AG04449 (cell line): ENCODE results near the gene PGPEP1.
"Not testable (repeated sequence)": the region's sequence is repeated elsewhere in the genome, so short reads cannot be mapped to it uniquely, and the experiment has no call there.

ENCODE experiments used
- CTCF ChIA-PET: fragments of 350-600 bp; formaldehyde crosslinking; extraction: SDS; loops from one replicate; lab custom pipeline; 2021; ENCODE audit warnings: antibody characterized with exemption; lab: Yijun Ruan, JAX
- POLR2A ChIA-PET: fragments of 400-600, 350-600 bp; formaldehyde crosslinking; extraction: SDS; loops from one replicate; lab custom pipeline; 2020; ENCODE audit warnings: antibody characterized with exemption, inconsistent platforms; lab: Yijun Ruan, JAX
- DNase-seq: peaks from one replicate; pipeline ENCODE4 v3.0.0-alpha.2; 2010; ENCODE audit warnings: low read depth, low spot score
- H3K4me3 ChIP-seq: 2 replicates; pipeline ENCODE4 v1.5.1; 2011; ENCODE audit warnings: low read depth, mild to moderate bottlenecking, control low read depth, low read length
- TF ChIP-seq, protein P1 (sequence below): IDR thresholded peaks from one replicate; pipeline ENCODE4 v1.5.1; 2011; ENCODE audit warnings: mild to moderate bottlenecking, moderate library complexity, low read length, control low read depth, inconsistent platforms; ENCODE audit not compliant: insufficient read depth; ENCODE audit errors: missing control alignments

The PGPEP1 gene

DNA sequence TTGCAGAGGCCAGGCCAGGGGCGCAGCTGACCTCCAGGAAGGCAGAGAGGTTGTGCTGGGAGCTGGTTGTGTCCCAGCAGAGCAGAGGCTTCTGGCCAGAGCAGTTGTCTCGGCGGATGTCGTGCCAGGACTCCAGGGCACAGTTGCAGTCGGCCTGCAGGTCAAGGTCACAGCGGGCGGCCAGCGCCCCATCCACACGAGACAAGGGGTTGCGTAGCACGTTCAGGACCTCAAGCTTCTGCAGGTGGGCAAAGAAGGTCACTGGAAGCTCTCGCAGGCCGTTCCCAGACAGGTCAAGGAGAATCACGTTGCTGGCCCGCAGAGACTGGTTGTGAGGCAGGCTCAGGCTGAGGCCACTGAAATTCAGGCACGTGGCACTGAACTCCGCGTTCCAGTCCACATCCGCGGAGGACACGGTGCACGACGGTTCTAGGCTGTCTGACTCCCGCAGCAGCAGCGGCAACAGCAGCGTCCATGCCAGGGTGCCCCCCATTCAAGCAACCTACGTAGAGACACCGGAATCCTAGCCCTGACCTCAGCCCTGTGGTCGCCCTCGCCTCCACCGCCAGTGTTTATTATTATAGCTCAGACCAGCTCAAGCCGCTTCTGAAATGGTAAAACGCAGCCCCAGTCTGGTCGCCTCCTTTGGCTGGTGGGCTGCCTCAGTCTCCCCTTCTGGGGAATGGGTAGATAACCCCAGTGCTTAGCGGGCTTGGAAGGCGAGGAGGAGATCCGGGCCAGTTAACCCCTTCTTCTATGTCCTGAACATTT is 56.3 kb downstream of the PGPEP1 start:
- no peak for DNase-seq
- ChIA-PET CTCF (interaction anchor here (0.6 to 1.8 kb wide), 4 partner anchors 9 to 117 kb away, joined by 3 to 13 read pairs (median 5); no protein-coding TSS in a partner anchor), POLR2A (no interaction called here)
- TF ChIP-seq, protein P1, sequence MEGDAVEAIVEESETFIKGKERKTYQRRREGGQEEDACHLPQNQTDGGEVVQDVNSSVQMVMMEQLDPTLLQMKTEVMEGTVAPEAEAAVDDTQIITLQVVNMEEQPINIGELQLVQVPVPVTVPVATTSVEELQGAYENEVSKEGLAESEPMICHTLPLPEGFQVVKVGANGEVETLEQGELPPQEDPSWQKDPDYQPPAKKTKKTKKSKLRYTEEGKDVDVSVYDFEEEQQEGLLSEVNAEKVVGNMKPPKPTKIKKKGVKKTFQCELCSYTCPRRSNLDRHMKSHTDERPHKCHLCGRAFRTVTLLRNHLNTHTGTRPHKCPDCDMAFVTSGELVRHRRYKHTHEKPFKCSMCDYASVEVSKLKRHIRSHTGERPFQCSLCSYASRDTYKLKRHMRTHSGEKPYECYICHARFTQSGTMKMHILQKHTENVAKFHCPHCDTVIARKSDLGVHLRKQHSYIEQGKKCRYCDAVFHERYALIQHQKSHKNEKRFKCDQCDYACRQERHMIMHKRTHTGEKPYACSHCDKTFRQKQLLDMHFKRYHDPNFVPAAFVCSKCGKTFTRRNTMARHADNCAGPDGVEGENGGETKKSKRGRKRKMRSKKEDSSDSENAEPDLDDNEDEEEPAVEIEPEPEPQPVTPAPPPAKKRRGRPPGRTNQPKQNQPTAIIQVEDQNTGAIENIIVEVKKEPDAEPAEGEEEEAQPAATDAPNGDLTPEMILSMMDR, result no peak
- no peak overlapping the region for H3K4me3 ChIP-seq

DNA sequence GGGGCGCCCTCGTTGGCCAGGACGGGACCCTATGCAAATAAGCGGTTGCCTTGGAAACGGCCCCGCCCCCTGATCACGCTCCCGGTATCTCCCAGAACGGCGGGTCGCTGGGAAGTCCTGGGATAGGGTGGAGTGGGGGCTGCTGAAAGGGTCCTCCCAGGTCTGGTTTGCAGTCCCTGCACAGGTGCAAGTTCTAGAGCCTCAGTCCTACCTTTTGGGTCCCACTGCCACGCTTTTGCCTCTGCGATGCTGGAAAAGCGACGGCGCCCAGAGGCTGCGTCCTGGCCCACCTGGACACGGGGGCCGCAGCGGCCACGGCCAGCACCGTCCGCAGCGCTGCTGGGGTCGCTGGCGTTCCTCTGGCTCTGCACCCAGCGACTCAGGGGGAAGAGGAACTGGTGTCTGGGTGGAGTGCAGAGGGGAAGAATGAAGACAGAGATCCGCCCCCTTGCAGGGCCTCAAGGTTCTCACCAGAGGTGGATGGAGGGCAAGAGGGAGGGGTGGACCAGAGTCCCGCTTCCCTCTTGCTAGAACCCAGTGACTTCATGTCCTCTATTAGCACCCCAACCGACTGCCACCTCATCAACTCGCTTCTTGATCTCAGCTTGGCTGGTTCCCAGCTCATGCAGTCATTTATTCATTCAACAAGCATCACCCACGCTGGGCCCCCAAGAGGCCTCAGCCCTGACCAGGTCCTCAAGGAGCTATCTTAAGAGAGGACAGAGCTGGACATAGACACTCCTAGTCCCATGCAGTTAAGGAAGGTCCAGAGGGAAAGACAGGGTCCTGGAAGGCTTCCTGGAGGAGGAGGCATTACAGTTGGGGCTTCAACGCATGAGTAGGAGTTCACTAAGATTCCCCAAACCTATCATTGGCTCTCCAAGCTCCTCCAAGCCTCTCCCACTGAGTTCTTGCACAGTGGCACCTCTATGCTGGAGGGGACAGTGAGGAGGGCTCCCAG is 57.1 kb downstream of the PGPEP1 start, which contains the start of gene LRRC25:
Gene LRRC25, minus strand, starts transcription at position 381 of the 961 bp plus-strand sequence. CDS start 659 bp downstream, outside the sequence.
- ChIA-PET POLR2A (interaction anchor here (0.5 kb wide), 1 partner anchor 26 kb away, joined by 3 read pairs; no protein-coding TSS in a partner anchor), CTCF (interaction anchor here (1.0 to 5.7 kb wide), 5 partner anchors 7 to 48 kb away, joined by 3 to 71 read pairs (median 6); no protein-coding TSS in a partner anchor)
- DNase-seq, result no peak
- no peak within 1 kb of the TSS for H3K4me3 ChIP-seq
- TF ChIP-seq, protein P1, result no peak

DNA sequence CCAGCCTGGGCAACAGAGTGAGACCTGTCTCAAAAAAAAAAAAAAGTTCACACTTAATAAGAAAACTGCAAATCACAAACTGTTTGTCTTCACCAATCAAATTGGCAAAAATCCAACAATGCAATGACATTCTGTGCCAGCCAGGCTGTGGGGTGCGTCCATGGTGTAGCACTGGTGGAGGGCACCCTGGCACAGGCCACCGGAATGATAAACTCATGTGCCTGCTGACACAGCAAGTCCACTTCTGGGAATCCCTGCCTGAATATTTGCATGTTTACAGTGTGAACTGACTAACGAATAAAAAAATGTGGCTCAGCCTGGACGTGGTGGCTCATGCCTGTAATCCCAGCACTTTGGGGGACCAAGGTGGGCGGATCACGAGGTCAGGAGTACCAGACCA is 58.6 kb downstream of the PGPEP1 start:
- TF ChIP-seq, protein P1, result no peak
- DNase-seq, result no peak
- H3K4me3 ChIP-seq, result no peak overlapping the region
- POLR2A ChIA-PET, result no interaction called here
- CTCF ChIA-PET, result interaction anchor here (0.8 to 5.7 kb wide), 4 partner anchors 9 to 414 kb away, joined by 3 to 71 read pairs (median 28); no protein-coding TSS in a partner anchor

DNA sequence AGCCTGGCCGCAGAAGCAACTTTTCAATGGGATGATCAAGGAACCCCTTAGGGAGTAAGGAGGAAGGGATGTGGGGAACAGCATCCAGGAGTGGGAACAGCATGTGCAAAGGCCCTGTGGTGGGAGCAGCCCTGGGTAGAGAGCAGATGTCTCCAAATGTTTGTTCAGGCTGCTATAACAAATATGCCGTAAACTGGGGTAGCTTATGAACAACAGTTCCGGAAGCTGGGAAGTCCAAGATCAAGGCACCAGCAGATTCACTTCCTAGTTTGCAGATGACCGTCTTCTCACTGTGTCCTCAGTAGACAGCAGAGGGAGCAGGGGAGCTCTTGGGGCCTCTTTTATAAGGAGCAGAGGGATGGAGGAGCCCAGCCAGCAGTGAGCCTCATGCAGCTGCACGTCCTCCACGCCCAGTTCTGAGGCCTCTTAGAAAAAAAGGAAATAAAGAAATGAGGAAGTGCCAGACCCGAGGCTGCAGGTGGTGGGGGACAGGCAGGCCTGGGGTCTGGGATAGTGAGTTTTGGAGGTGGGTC is 61.2 kb downstream of the PGPEP1 start:
- TF ChIP-seq, protein P1, result peak; percentile 54
- no peak overlapping the region for H3K4me3 ChIP-seq
- no peak for DNase-seq
- ChIA-PET POLR2A (interaction anchor here (0.8 kb wide), 1 partner anchor 120 kb away, joined by 4 read pairs; the partner anchor contains the start of gene JUND), CTCF (interaction anchor here (1.0 to 5.7 kb wide), 11 partner anchors 10 to 147 kb away, joined by 3 to 71 read pairs (median 4); partner anchors contain the start of genes GDF15 and SSBP4)

DNA sequence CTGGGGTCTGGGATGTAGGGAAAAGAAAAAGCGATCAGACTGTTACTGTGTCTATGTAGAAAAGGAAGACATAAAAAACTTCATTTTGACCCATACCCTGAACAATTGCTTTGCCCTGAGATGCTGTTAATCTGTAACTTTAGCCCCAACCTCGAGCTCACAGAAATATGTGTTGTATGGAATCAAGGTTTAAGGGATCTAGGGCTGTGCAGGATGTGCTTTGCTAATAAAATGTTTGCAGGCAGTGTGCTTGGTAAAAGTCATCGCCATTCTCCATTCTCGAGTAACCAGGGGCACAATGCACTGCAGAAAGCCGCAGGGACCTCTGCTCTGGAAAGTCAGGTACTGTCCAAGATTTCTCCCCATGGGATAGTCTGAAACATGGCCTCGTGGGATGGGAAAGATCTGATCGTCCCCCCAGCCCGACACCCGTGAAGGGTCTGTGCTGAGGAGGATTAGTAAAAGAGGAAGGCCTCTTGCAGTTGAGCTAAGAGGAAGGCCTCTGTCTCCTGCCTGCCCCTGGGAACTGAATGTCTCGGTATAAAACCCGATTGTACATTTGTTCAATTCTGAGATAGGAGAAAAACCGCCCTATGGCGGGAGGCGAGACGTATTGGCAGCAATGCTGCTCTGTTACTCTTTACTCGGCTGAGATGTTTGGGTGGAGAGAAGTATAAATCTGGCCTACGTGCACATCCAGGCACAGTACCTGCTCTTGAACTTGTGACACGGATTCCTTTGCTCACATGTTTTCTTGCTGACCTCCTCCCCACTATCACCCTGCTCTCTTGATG is 62.3 kb downstream of the PGPEP1 start:
- DNase-seq, POLR2A ChIA-PET, H3K4me3 ChIP-seq: not testable (repeated sequence)
- CTCF ChIA-PET, result interaction anchor here (1.2 to 5.7 kb wide), 6 partner anchors 9 to 148 kb away, joined by 3 to 71 read pairs (median 5); partner anchors contain the start of gene SSBP4

DNA sequence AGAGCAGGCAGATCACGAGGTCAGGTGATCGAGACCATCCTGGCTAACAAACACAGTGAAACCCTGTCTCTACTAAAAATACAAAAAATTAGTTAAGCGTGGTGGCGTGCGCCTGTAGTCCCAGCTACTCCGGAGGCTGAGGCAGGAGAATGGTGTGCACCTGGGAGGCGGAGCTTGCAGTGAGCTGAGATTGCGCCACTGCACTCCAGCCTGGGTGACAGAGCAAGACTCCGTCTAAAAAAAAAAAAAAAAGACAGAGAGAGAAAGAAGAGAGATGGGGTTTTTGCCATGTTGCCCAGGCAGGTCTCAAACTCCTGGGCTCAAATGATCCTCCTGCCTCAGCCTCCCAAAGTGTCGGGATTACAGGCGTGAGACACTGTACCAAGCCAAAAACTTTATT is 65.4 kb downstream of the PGPEP1 start:
- DNase-seq, H3K4me3 ChIP-seq: not testable (repeated sequence)
- CTCF ChIA-PET, result interaction anchor here (0.7 to 3.8 kb wide), 6 partner anchors 8 to 77 kb away, joined by 3 to 38 read pairs (median 6); no protein-coding TSS in a partner anchor
- POLR2A ChIA-PET, result interaction anchor here (0.7 kb wide), 1 partner anchor 13 kb away, joined by 3 read pairs; the partner anchor contains the start of gene SSBP4
